Type B pancreatic cell (in vitro differentiated cells): ENCODE measurements around the gene INPP4A. TPM values are rescaled to one million over a fixed set of nuclear protein-coding genes. Genes with fewer than 3 reads are reported as not detected.
"Not testable (repeated sequence)": the region's sequence is repeated elsewhere in the genome, so short reads cannot be mapped to it uniquely, and the experiment has no call there.

Experiments
- DNase-seq: peaks from one replicate; pipeline ENCODE4 v3.0.0; 2021; ENCODE audit warnings: mixed read lengths; ENCODE audit not compliant: unreplicated experiment; ENCODE audit errors: extremely low spot score
- H3K27ac Mint-ChIP-seq: 2 replicates; pipeline ENCODE4 v1.8.0; 2021; ENCODE audit warnings: mild to moderate bottlenecking, mixed read lengths
- H3K27me3 Mint-ChIP-seq: 2 replicates; pipeline ENCODE4 v1.8.0; 2021; ENCODE audit warnings: mixed read lengths
- H3K36me3 Mint-ChIP-seq: 2 replicates; pipeline ENCODE4 v1.8.0; 2021; ENCODE audit warnings: mixed read lengths
- H3K4me1 Mint-ChIP-seq: one replicate; pipeline ENCODE4 v1.8.0; 2021; ENCODE audit warnings: mixed read lengths; ENCODE audit not compliant: unreplicated experiment
- H3K4me3 Mint-ChIP-seq: 2 replicates; pipeline ENCODE4 v1.8.0; 2021; ENCODE audit warnings: mild to moderate bottlenecking, mixed read lengths
- H3K9me3 Mint-ChIP-seq: 2 replicates; pipeline ENCODE4 v1.8.0; 2021; ENCODE audit warnings: mixed read lengths
- total RNA-seq: library from RNA; stranded (reverse); gene quantifications from 2 replicates; pipeline ENCODE4 v1.2.1, GENCODE V29; 2021; ENCODE audit warnings: low replicate concordance
- TF ChIP-seq, protein P1 (sequence below): fragments of 200-600 bp; sonication (generic); conservative IDR thresholded peaks from 2 replicates; pipeline ENCODE4 v1.5.0; 2021; ENCODE audit warnings: antibody characterized with exemption, mild to moderate bottlenecking

The INPP4A gene
- total RNA-seq, 1 donor from 2014 or later, result 37.6 TPM

DNA sequence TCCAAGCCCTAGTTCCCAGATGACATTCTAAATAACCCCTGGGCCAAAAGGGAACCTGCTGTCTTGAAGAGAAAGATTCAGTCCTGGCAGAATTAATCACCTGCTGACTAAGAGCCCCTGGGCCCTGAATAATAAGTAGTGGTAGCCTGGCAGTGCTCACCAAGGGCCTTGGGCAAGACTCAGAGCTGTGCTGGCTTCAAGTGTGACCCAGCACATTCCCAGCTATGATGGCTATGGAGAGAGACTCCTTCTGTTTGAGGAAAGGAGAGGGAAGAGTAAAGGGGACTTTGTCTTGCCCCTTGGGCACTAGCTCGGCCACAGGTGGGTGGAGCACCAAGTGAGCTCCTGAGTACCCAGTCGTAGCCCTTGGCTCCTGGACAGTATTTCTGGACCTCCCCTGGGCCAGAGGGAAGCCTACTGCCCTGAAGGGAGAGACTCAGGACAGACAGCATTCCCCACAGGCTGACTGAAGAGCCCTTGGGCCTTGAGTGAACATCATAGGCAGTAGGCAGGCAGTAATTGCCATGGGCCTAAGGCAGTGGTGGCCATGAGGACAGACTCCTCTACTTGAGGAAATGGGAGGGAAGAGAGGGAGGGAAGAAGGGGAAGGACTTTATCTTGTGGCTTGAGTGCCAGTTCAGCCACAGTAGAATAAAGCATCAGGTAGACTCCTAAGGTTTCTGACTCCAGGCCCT lies 40.0 kb upstream of the INPP4A start:
- Mint-ChIP-seq H3K27me3 (peaks cover 17% of the 10 kb centered on the region), H3K27ac (no peak overlapping the region), H3K4me1 (no peaks in the 10 kb centered on the region), H3K9me3 (no peaks in the 10 kb centered on the region), H3K4me3 (no peak overlapping the region), H3K36me3 (no peaks in the 10 kb centered on the region)
- TF ChIP-seq, protein P1, sequence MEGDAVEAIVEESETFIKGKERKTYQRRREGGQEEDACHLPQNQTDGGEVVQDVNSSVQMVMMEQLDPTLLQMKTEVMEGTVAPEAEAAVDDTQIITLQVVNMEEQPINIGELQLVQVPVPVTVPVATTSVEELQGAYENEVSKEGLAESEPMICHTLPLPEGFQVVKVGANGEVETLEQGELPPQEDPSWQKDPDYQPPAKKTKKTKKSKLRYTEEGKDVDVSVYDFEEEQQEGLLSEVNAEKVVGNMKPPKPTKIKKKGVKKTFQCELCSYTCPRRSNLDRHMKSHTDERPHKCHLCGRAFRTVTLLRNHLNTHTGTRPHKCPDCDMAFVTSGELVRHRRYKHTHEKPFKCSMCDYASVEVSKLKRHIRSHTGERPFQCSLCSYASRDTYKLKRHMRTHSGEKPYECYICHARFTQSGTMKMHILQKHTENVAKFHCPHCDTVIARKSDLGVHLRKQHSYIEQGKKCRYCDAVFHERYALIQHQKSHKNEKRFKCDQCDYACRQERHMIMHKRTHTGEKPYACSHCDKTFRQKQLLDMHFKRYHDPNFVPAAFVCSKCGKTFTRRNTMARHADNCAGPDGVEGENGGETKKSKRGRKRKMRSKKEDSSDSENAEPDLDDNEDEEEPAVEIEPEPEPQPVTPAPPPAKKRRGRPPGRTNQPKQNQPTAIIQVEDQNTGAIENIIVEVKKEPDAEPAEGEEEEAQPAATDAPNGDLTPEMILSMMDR, result no peak
- DNase-seq, result no peak

- no peak for DNase-seq
- H3K36me3 Mint-ChIP-seq, result no peaks in the 10 kb centered on the region
Measured at GRCh38 chr2:98405301-98405700, 39.4 kb upstream of the INPP4A start.

DNA sequence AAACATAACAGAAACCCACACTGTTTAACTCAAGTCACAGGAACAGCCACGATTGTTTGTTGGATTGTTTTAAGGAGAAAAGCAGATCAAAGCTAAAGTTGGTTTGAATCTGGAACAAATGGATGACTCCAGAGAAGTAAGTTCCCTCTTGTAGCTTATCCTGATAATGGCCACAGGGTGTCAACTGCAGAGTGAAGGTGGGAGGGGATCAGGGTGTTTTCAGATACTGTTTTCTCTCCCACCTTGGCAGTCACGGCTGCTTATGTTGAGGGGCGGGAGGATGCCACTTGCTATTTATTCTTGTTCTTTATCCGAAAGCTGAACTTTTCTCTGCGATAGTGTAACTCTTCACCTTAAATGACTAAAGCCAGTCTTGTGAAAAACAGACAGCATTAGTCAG lies 36.5 kb upstream of the INPP4A start:
- Mint-ChIP-seq H3K27me3 (no peaks in the 10 kb centered on the region), H3K27ac (no peak overlapping the region), H3K36me3 (no peaks in the 10 kb centered on the region), H3K4me1 (no peaks in the 10 kb centered on the region), H3K4me3 (no peak overlapping the region), H3K9me3 (no peaks in the 10 kb centered on the region)
- TF ChIP-seq, protein P1, result no peak
- no peak for DNase-seq

More at GRCh38 chr2:98405301-98405700, 39.4 kb upstream of the INPP4A start:
- Mint-ChIP-seq H3K27ac (no peak overlapping the region), H3K4me1 (no peaks in the 10 kb centered on the region), H3K4me3 (no peak overlapping the region), H3K9me3 (no peaks in the 10 kb centered on the region), H3K27me3 (peaks cover 17% of the 10 kb centered on the region)
- TF ChIP-seq, protein P1, result no peak

- H3K27ac Mint-ChIP-seq, result no peak overlapping the region
- TF ChIP-seq, protein P1, result peak; percentile 86
- H3K27me3 Mint-ChIP-seq, result no peaks in the 10 kb centered on the region
- no peaks in the 10 kb centered on the region for H3K4me1 Mint-ChIP-seq
- H3K9me3 Mint-ChIP-seq, result peaks cover 4% of the 10 kb centered on the region
- H3K4me3 Mint-ChIP-seq, result no peak overlapping the region
- no peaks in the 10 kb centered on the region for H3K36me3 Mint-ChIP-seq
- no peak for DNase-seq
Measured at GRCh38 chr2:98412751-98413458, 31.8 kb upstream of the INPP4A start.

GRCh38 chr2:98414246-98414645 lies 30.4 kb upstream of the INPP4A start:
- not testable (repeated sequence) for H3K4me1 Mint-ChIP-seq, DNase-seq, H3K27ac Mint-ChIP-seq, H3K9me3 Mint-ChIP-seq, H3K27me3 Mint-ChIP-seq, H3K4me3 Mint-ChIP-seq, H3K36me3 Mint-ChIP-seq

- H3K4me1 Mint-ChIP-seq, H3K4me3 Mint-ChIP-seq, H3K9me3 Mint-ChIP-seq, DNase-seq, H3K36me3 Mint-ChIP-seq, H3K27ac Mint-ChIP-seq, H3K27me3 Mint-ChIP-seq: not testable (repeated sequence)
Measured at GRCh38 chr2:98415719-98416248, 28.9 kb upstream of the INPP4A start.
